ENCODE measurements around the gene CLDN2. TPM values are rescaled to one million over a fixed set of nuclear protein-coding genes. Genes with fewer than 3 reads are reported as not detected.

CLDN2 gene
- total RNA-seq, 1 donor from 2014 or later, result not detected

- Mint-ChIP-seq H3K36me3 (peaks cover 9% of the 10 kb centered on the region), H3K9me3 (peaks cover 10% of the 10 kb centered on the region), H3K27ac (no peak overlapping the region), H3K27me3 (ENCODE audit: low read depth) (no peaks in the 10 kb centered on the region), H3K4me3 (no peak overlapping the region), H3K4me1 (no peaks in the 10 kb centered on the region)
- no peak for TF ChIP-seq CTCF (IDR thresholded peaks at IDR 0.05; ENCODE audit: unreplicated experiment)
- no peak for DNase-seq (ENCODE audit: low spot score in 2 of 2, unreplicated experiment in 2 of 2)
These were observed 19.9 kb downstream of the CLDN2 start for GRCh38 chrX:106940068-106940467.

- TF ChIP-seq CTCF (IDR thresholded peaks at IDR 0.05; ENCODE audit: unreplicated experiment), result no peak
- Mint-ChIP-seq H3K4me3 (no peak overlapping the region), H3K27me3 (ENCODE audit: low read depth) (no peaks in the 10 kb centered on the region), H3K9me3 (peaks cover 14% of the 10 kb centered on the region), H3K36me3 (peaks cover 9% of the 10 kb centered on the region), H3K27ac (no peak overlapping the region), H3K4me1 (no peaks in the 10 kb centered on the region)
- no peak for DNase-seq (ENCODE audit: low spot score in 2 of 2, unreplicated experiment in 2 of 2)
These were observed 26.3 kb downstream of the CLDN2 start for GRCh38 chrX:106946464-106946863.

GRCh38 chrX:106948641-106949040, 28.4 kb downstream of the CLDN2 start:
- H3K27ac Mint-ChIP-seq, result no peak overlapping the region
- no peak overlapping the region for H3K4me3 Mint-ChIP-seq
- TF ChIP-seq CTCF (IDR thresholded peaks at IDR 0.05; ENCODE audit: unreplicated experiment), result no peak
- no peak for DNase-seq (ENCODE audit: low spot score in 2 of 2, unreplicated experiment in 2 of 2)
- H3K36me3 Mint-ChIP-seq, result no peaks in the 10 kb centered on the region
- no peaks in the 10 kb centered on the region for H3K27me3 Mint-ChIP-seq (ENCODE audit: low read depth)
- peaks cover 10% of the 10 kb centered on the region for H3K9me3 Mint-ChIP-seq
- H3K4me1 Mint-ChIP-seq, result no peaks in the 10 kb centered on the region

- Mint-ChIP-seq H3K27ac (no peak overlapping the region), H3K4me1 (no peaks in the 10 kb centered on the region), H3K4me3 (no peak overlapping the region), H3K27me3 (ENCODE audit: low read depth) (no peaks in the 10 kb centered on the region), H3K36me3 (no peaks in the 10 kb centered on the region), H3K9me3 (peaks cover 10% of the 10 kb centered on the region)
- no peak for DNase-seq (ENCODE audit: low spot score in 2 of 2, unreplicated experiment in 2 of 2)
- no peak for TF ChIP-seq CTCF (IDR thresholded peaks at IDR 0.05; ENCODE audit: unreplicated experiment)
These were observed 29.2 kb downstream of the CLDN2 start for GRCh38 chrX:106949366-106949765.

- TF ChIP-seq CTCF (IDR thresholded peaks at IDR 0.05; ENCODE audit: unreplicated experiment), result no peak
- peaks cover 6% of the 10 kb centered on the region for H3K9me3 Mint-ChIP-seq
These were observed 30.2 kb downstream of the CLDN2 start for GRCh38 chrX:106950381-106950780.

GRCh38 chrX:106951230-106951629, 31.0 kb downstream of the CLDN2 start:
- DNase-seq (ENCODE audit: low spot score in 2 of 2, unreplicated experiment in 2 of 2), result no peak
- Mint-ChIP-seq H3K27me3 (ENCODE audit: low read depth) (no peaks in the 10 kb centered on the region), H3K36me3 (no peaks in the 10 kb centered on the region), H3K9me3 (peaks cover 13% of the 10 kb centered on the region), H3K27ac (no peak overlapping the region), H3K4me3 (no peak overlapping the region), H3K4me1 (no peaks in the 10 kb centered on the region)
- TF ChIP-seq CTCF (IDR thresholded peaks at IDR 0.05; ENCODE audit: unreplicated experiment), result no peak

More at GRCh38 chrX:106950381-106950780, 30.2 kb downstream of the CLDN2 start:
- H3K36me3 Mint-ChIP-seq, result no peaks in the 10 kb centered on the region
- no peaks in the 10 kb centered on the region for H3K27me3 Mint-ChIP-seq (ENCODE audit: low read depth)
- no peaks in the 10 kb centered on the region for H3K4me1 Mint-ChIP-seq
- H3K27ac Mint-ChIP-seq, result no peak overlapping the region
- no peak for DNase-seq (ENCODE audit: low spot score in 2 of 2, unreplicated experiment in 2 of 2)
- no peak overlapping the region for H3K4me3 Mint-ChIP-seq
